Effector CD8-positive, alpha-beta T cell (primary cell): ENCODE data around the gene COASY.

Source experiments
- DNase-seq: peaks from one replicate; lab custom pipeline; 2025; lab: John Stamatoyannopoulos, UW

COASY gene

GRCh38 chr17:42613699-42614295, 51.8 kb downstream of the COASY start:
- DNase-seq = no peak
